IPS DF 6.9 (cell line): Measurements from ENCODE around the gene TTR.

Experiments
- DNase-seq: peaks from one replicate; pipeline ENCODE4 v3.0.0-alpha.2; 2013; ENCODE audit warnings: low read depth, low spot score
- H3K27ac ChIP-seq: one replicate; pipeline ENCODE4 v1.5.1; 2013; ENCODE audit warnings: low read length, control low read depth
- H3K27me3 ChIP-seq: 2 replicates; pipeline ENCODE4 v1.6.1; 2013; ENCODE audit warnings: mild to moderate bottlenecking, low read length; ENCODE audit not compliant: control insufficient read depth, insufficient read depth
- H3K36me3 ChIP-seq: 2 replicates; pipeline ENCODE4 v1.6.1; 2013; ENCODE audit warnings: low read length; ENCODE audit not compliant: control insufficient read depth, insufficient read depth
- H3K4me1 ChIP-seq: 2 replicates; pipeline ENCODE4 v1.6.1; 2013; ENCODE audit warnings: low read length; ENCODE audit not compliant: control insufficient read depth, insufficient read depth
- H3K4me3 ChIP-seq: 2 replicates; pipeline ENCODE4 v1.5.1; 2013; ENCODE audit warnings: mild to moderate bottlenecking, low read length
- H3K9me3 ChIP-seq: 2 replicates; pipeline ENCODE4 v1.6.1; 2013; ENCODE audit warnings: low read length, inconsistent platforms; ENCODE audit not compliant: control insufficient read depth, insufficient read depth
- WGBS: extraction: QIAGEN DNeasy Blood & Tissue Kit; methylation state at CpG from one replicate; pipeline ENCODE4 v1.1.7; 2013; ENCODE audit warnings: mixed read lengths, missing lambda C conversion rate; ENCODE audit not compliant: insufficient read length, insufficient coverage; 5-methylcytosine and 5-hydroxymethylcytosine counted together

The TTR gene

DNA sequence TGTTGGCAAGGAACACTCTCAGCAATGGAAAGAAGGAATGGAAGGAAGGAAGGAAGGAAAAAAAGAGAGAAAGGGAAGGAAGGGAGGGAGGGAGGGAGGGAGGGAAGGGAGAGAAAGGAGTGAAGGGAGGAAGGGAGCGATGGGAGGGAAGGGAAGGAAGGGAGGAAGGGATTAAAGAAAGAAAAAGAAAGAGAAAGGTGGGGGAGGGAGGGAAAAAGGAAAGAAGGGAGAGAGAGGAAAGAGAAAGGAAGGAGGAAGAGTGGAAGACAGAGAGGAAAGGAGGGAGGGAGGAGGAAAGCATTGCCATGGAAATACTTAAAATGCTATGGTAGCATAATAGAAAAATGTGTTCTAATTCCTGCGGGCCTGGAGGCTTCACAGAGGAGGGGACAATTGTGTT is 22.4 kb downstream of the TTR start:
- 97% methylated on average over 1 of the region's 2 CpGs for WGBS

DNA sequence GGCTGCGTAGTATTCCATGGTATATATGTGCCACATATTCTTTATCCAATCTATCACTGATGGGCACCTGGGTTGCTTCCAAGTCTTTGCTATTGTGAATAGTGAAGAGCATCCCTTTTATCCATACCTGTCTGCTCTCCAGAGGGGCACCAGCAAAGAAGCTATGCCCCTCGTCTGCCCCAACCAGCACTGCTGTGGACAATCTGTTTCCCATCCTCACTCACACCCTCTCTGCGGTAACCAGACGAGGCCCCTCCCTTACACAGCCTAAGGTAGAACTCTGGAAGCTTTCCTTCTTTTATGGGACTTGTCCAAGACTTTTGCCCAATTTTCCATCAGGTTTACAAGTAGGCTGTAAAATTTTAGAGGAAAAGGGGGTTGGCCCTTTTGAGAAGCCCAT is 24.9 kb downstream of the TTR start:
- Histone ChIP-seq H3K4me1 (0 out of 2 replicates have a peak, but pooled peaks cover under 1% of the 10 kb centered on the region), H3K27ac (no peak overlapping the region), H3K27me3 (no peaks in the 10 kb centered on the region), H3K36me3 (no peaks in the 10 kb centered on the region), H3K9me3 (no peaks in the 10 kb centered on the region), H3K4me3 (no peak overlapping the region)
- no peak for DNase-seq
- no CpG with 5 or more reads among the region's 4 CpGs for WGBS

More for the DNA sequence above, 22.4 kb downstream of the TTR start:
- no peak overlapping the region for H3K4me3 ChIP-seq
- H3K36me3 ChIP-seq, result no peaks in the 10 kb centered on the region
- no peak for DNase-seq
- no peak overlapping the region for H3K27ac ChIP-seq
- no peaks in the 10 kb centered on the region for H3K27me3 ChIP-seq
- H3K4me1 ChIP-seq, result peaks cover 1% of the 10 kb centered on the region; the same call in 1 of the 2 replicates
- H3K9me3 ChIP-seq, result no peaks in the 10 kb centered on the region

DNA sequence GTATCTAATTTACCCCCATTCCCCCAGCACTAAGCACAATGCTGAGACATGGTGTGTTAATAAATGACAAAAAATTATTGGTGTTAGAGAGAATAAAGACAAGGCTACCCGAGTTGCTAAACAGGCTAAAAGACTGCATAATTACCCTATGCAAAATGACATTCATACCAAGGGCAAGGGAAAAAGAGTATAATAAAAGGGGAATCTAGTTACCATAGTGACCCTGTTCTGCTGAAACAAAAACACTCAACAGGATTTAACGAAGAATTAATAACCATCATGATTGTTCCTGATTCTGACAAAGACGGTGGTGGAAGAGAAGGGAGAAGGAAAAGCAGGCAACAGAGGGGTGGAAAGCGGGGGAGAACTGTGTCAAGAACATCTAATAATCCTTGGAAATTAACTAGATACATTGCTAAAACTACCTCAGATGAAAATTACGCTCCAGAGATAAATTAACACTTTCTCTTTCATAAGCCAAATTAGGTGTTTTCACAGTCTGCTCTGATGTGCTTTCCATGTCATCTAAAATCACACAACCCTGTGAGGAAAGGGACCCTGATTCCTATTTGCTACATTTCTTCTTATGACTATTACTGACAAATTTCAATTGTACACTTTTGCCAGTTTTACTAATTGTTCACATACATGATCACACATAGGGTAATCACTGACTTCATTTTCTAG is 25.5 kb downstream of the TTR start:
- Histone ChIP-seq H3K27me3 (no peaks in the 10 kb centered on the region), H3K36me3 (no peaks in the 10 kb centered on the region), H3K27ac (no peak overlapping the region), H3K9me3 (no peaks in the 10 kb centered on the region), H3K4me3 (no peak overlapping the region), H3K4me1 (no peaks in the 10 kb centered on the region)
- DNase-seq, result no peak
- WGBS, result no CpG with 5 or more reads among the region's 5 CpGs

DNA sequence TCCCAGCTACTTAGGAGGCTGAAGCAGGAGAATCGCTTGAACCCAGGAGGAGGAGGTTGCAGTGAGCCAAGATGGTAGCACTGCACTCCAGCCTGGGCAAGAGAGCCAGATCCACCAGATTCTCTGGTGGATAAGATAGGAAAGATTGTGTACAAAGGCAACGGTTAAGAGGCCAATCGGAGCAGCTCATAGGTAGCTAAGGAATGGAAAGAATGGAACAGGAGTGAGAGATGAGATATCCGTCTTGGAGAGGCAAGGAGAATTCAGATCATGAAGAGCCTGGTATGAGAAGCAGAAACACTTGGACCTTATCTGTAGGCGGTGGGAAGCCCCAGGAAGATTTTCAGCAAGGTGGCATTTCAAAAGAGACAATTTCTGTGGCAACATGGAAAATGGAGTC is 27.1 kb downstream of the TTR start:
- no peaks in the 10 kb centered on the region for H3K4me1 ChIP-seq
- no peaks in the 10 kb centered on the region for H3K27me3 ChIP-seq
- no peak overlapping the region for H3K27ac ChIP-seq
- no peak for DNase-seq
- no peaks in the 10 kb centered on the region for H3K36me3 ChIP-seq
- no peaks in the 10 kb centered on the region for H3K9me3 ChIP-seq
- H3K4me3 ChIP-seq, result no peak overlapping the region
- no CpG with 5 or more reads among the region's 5 CpGs for WGBS

DNA sequence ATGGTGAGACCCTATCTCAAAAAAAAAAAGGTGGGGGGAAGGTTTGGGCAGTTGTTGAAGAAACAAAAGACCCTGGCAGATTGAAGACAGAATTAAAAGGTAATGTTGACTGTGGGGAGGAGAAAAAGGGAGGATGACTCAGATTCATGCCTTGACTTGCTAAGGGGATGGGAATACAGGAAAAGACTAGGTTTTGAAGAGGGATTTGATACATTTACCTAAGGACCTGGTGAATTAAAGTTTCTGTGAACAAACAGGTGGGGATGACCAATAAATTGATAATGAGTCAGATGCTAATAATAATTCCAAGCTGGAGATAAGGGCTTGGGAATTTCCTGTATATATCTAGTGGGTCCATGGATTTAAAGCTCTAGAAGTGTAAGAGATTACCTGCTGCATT is 27.6 kb downstream of the TTR start:
- Histone ChIP-seq H3K36me3 (no peaks in the 10 kb centered on the region), H3K4me3 (no peak overlapping the region), H3K9me3 (no peaks in the 10 kb centered on the region), H3K4me1 (no peaks in the 10 kb centered on the region), H3K27ac (no peak overlapping the region), H3K27me3 (no peaks in the 10 kb centered on the region)
- DNase-seq, result no peak

DNA sequence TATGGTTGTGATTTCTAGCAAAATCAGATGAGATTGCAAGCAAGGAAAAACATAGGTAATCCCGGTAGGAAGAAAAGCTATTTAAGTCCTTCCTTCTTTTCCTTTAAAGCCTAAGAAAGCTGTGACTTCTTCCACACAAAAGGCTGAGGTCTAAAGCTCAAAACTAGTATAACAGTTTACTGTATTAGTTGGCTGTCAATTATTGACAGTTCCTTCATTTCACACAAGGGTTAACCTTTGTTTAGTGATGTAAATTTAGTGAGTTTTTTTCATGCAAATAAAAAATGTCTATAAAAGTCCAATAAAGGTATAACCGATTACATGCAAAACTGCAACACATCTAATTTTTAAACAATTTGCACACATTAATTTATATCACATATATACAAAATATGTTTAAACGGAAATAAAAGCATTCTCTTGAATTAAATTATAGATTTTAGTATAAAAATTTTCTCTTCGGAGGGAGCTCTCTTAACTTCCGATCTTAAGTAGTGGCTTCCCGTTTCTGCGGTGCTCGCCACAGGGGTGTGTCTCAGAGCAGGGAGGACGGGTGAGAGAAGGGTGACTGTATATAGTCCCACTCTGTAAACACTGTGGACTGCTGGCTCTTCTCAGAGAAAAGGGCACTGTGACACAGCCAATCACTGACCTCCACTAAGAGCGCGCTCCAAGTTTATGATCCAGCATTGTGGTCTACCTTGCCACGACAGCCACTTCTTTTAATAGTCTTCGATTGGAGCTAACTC is 33.4 kb downstream of the TTR start:
- 100% methylated on average over 1 of the region's 13 CpGs for WGBS
- no peaks in the 10 kb centered on the region for H3K9me3 ChIP-seq
- DNase-seq, result no peak
- no peaks in the 10 kb centered on the region for H3K27me3 ChIP-seq
- H3K4me1 ChIP-seq, result no peaks in the 10 kb centered on the region
- H3K36me3 ChIP-seq, result no peaks in the 10 kb centered on the region; the same call in 1 of the 2 replicates
- H3K4me3 ChIP-seq, result no peak overlapping the region
- H3K27ac ChIP-seq, result no peak overlapping the region

DNA sequence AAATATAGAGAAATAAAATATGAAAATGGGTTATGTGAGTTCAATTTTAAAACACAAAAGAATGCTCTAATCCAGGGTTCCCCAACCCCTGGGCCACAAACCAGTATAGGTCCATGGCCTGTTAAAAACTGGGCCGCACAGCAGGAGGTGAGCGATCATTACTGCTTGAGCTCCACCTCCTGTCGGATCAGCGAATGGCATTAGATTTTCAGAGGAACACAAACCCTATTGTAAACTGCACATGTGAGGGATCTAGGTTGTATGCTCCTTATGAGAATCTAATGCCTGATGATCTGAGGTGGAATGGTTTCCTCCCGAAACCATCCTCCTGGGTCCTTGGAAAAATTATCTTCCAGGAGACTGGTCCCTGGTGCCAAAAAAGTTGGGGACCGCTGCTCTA is 34.7 kb downstream of the TTR start:
- no peak for DNase-seq
- H3K4me1 ChIP-seq, result no peaks in the 10 kb centered on the region
- H3K27ac ChIP-seq, result no peak overlapping the region
- H3K9me3 ChIP-seq, result no peaks in the 10 kb centered on the region
- H3K36me3 ChIP-seq, result no peaks in the 10 kb centered on the region; the same call in 1 of the 2 replicates
- WGBS, result no CpG with 5 or more reads among the region's 6 CpGs
- H3K27me3 ChIP-seq, result no peaks in the 10 kb centered on the region
- no peak overlapping the region for H3K4me3 ChIP-seq

DNA sequence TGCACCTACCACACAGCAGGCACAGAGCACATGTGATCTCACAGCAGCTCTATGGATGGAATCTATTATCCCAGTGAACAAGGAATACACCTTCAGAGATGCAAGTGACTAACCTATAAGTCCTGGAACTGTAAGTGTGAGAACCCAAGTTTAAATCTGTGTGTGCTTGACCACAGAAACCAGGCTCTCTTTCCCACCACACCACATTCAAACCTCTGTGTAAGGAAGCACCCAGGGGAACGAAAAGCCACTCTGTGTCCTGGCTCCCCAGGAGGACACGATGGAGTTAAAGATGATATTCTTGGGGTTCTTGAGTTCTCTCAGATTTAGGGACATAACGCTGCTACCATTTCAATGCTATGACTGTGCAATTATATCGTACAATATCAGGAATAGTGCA is 38.9 kb downstream of the TTR start:
- H3K27ac ChIP-seq, result no peak overlapping the region
- no CpG with 5 or more reads among the region's 4 CpGs for WGBS
- no peaks in the 10 kb centered on the region for H3K27me3 ChIP-seq
- H3K9me3 ChIP-seq, result no peaks in the 10 kb centered on the region
- no peaks in the 10 kb centered on the region for H3K4me1 ChIP-seq
- H3K36me3 ChIP-seq, result no peaks in the 10 kb centered on the region; the same call in 1 of the 2 replicates
- H3K4me3 ChIP-seq, result no peak overlapping the region
- DNase-seq, result no peak

DNA sequence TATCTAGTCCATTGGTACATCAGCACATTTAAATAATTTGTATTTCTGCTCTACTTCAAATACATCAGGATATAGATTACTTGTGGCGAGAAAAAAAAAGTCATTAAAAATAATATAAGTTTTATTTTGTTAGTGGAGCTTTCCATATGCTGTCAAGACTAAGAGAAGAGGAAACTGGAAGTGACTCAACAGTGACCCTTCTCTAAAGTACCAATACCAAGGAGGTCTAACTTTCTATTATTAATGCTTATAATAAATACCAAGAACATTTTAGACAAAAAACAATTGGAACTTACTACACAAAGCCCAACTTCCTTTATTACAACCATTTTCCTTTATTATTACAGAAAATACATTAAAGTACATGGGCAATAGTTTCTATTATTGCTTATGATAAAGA is 39.8 kb downstream of the TTR start:
- no CpG with 5 or more reads among the region's 1 CpG for WGBS
- H3K27ac ChIP-seq, result no peak overlapping the region
- DNase-seq, result no peak
- H3K4me3 ChIP-seq, result no peak overlapping the region
- no peaks in the 10 kb centered on the region for H3K4me1 ChIP-seq
- H3K27me3 ChIP-seq, result no peaks in the 10 kb centered on the region
- no peaks in the 10 kb centered on the region; the same call in 1 of the 2 replicates for H3K36me3 ChIP-seq
- H3K9me3 ChIP-seq, result no peaks in the 10 kb centered on the region

DNA sequence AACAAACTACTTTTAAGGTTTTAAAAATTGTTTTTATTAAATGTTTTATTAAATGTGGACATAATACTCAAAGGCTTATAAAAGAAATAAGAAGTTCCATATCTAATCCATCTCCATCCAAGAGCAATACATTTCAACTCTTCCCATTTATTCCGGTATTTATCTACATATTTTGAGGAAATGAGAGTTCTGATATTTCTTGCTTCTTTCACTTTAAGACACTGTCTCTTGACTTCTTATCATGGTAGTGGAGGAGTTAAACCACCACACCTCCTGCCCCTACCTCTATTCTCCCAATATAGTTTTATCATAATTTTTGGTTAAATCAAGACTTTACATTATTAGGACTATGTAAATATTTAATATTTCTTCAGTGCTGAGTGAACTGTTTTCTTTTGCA is 40.7 kb downstream of the TTR start:
- Histone ChIP-seq H3K27me3 (no peaks in the 10 kb centered on the region), H3K27ac (no peak overlapping the region), H3K4me1 (no peaks in the 10 kb centered on the region), H3K9me3 (no peaks in the 10 kb centered on the region), H3K4me3 (no peak overlapping the region), H3K36me3 (no peaks in the 10 kb centered on the region; the same call in 1 of the 2 replicates)
- WGBS, result no CpG with 5 or more reads among the region's 1 CpG
- DNase-seq, result no peak
